SJSA1 (cell line): Measurements from ENCODE around the gene REP15. TPM values are rescaled to one million over a fixed set of nuclear protein-coding genes. Genes with fewer than 3 reads are reported as not detected.
"Not testable (repeated sequence)": the region's sequence is repeated elsewhere in the genome, so short reads cannot be mapped to it uniquely, and the experiment has no call there.

Experiments
- DNase-seq, 2 experiments: peaks; one replicate each; pipeline ENCODE4 v3.0.0-alpha.2; 2015 to 2020; ENCODE audit warnings: low spot score in 2 of 2, low read depth in 1 of 2
- H3K27ac ChIP-seq: fragments of 250-450 bp; sonication (Bioruptor Pico); 2 replicates; pipeline ENCODE4 v1.5.1; 2020; ENCODE audit warnings: mild to moderate bottlenecking, moderate library complexity
- H3K27me3 ChIP-seq: fragments of 250-450 bp; sonication (Bioruptor Pico); replicated peaks from 2 replicates; pipeline ENCODE4 v1.5.1; 2020; ENCODE audit warnings: mild to moderate bottlenecking, moderate library complexity
- H3K36me3 ChIP-seq: fragments of 250-450 bp; sonication (Bioruptor Pico); 2 replicates; pipeline ENCODE4 v1.5.1; 2020; ENCODE audit warnings: mild to moderate bottlenecking
- H3K4me1 ChIP-seq: fragments of 250-450 bp; sonication (Bioruptor Pico); replicated peaks from 2 replicates; pipeline ENCODE4 v1.6.1; 2021; ENCODE audit warnings: mild to moderate bottlenecking
- H3K4me3 ChIP-seq: fragments of 250-450 bp; sonication (Bioruptor Pico); 2 replicates; pipeline ENCODE4 v1.5.1; 2020; ENCODE audit warnings: mild to moderate bottlenecking
- H3K9me3 ChIP-seq: fragments of 250-450 bp; sonication (Bioruptor Pico); replicated peaks from 2 replicates; pipeline ENCODE4 v1.5.1; 2020; ENCODE audit warnings: mild to moderate bottlenecking
- total RNA-seq: library from RNA; depleted of rRNA; stranded (reverse); fragments of >200 nt; shearing (Covaris generic); gene quantifications from 2 replicates; pipeline ENCODE4 v1.2.3, GENCODE V29; 2014

The REP15 gene
- total RNA-seq, 1 experiment from 2014 or later, result 1.1 TPM

DNA sequence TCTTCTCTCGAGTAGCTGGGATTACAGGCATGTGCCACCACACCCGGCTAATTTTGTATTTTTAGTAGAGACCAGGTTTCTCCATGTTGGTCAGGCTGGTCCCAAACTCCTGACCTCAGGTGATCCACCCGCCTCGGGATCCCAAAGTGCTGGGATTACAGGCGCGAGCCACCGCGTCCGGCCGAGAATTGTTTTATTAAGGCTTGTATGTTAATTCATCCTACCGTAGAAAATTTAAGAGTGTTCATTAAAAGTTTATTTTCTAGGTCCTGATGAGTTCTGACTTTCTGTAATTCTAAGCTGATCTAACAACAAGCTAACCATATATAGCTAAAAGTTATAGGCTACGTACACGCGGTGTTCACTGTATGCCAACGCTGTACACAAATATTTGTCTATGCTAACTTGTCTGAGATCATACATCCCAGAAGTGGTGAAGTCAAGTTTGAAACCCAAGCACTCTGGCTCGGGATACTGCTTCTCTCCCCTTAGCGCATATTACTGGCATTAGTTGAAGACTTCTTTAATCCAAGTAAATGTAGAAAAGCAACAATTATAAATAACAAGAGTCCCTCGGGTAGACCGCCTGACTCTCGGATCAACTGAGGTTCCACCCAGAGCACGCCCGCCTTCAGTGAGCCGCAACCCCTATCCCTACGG lies 13.8 kb downstream of the REP15 start:
- no peaks in the 10 kb centered on the region for H3K9me3 ChIP-seq
- H3K4me1 ChIP-seq, result peaks cover 5% of the 10 kb centered on the region
- H3K4me3 ChIP-seq, result peak overlapping the region; percentile 74
- peak overlapping the region; percentile 44 for H3K27ac ChIP-seq
- H3K27me3 ChIP-seq, result no peaks in the 10 kb centered on the region
- H3K36me3 ChIP-seq, result peaks cover 3% of the 10 kb centered on the region
- DNase-seq, result no peak

DNA sequence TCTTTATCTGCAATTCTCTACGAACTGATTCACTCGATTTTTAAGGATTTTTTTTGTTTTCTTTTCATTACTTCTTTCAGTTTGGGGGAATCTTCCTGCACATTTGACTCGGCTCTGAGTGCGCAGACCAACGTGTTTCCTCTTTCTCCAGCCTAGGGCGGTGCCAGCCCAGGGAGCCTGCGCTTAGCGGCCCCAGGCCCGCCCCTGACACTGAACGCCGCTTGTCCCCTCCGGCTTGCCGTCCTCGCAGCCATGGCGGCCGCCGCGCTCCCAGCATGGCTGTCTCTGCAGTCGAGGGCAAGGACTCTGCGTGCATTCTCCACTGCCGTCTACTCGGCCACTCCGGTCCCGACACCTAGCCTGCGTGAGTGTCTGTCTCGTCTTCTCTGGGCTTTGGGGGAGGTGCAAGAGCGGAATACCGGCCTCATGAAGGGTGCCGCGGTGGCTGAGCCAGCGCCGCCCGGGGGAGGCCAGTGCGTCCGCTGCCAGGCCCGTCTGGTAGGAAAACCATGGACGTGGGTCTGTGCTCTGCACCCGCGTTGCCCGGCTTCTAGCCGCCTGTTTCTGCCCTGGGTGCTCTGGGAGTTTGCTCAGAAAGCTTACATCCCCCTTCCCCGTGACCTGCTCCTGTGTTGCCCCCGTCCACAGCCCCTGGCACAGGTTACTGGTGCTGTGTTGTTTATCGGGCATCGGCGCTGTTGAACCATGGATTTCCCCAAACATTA lies 14.5 kb downstream of the REP15 start, which contains the start of gene MRPS35:
Gene MRPS35, plus strand, starts transcription at position 241 of the 725 bp plus-strand sequence. Its CDS starts 12 bp downstream, at position 253.
- Histone ChIP-seq H3K27me3 (no peaks in the 10 kb centered on the region), H3K4me1 (peaks cover 5% of the 10 kb centered on the region), H3K4me3 (peak within 1 kb of the TSS; percentile 74), H3K27ac (peak within 1 kb of the TSS; percentile 44), H3K9me3 (no peaks in the 10 kb centered on the region), H3K36me3 (peaks cover 10% of the 10 kb centered on the region)
- DNase-seq, result peak; percentile 91

DNA sequence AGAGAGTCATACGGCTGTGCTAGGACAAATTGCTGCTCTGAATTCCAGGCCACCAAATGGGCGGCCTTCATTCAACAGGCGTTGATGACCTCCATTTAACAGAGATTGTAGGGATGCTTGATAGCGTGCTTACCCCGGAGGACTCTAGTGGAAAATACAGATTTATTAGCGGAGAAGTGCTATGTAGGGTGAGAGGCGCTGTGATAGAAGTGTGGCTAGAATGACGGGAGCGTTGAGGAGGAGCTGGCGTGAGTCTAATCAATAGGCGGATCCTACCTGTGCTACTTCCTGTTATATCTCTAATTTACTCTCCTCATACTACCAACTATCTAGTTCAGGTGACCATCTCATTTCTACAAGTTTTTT lies 15.1 kb downstream of the REP15 start:
- peaks cover 5% of the 10 kb centered on the region for H3K4me1 ChIP-seq
- peak overlapping the region; percentile 44 for H3K27ac ChIP-seq
- peaks cover 16% of the 10 kb centered on the region for H3K36me3 ChIP-seq
- no peaks in the 10 kb centered on the region for H3K27me3 ChIP-seq
- DNase-seq, result no peak
- H3K9me3 ChIP-seq, result no peaks in the 10 kb centered on the region
- H3K4me3 ChIP-seq, result peak overlapping the region; percentile 74

DNA sequence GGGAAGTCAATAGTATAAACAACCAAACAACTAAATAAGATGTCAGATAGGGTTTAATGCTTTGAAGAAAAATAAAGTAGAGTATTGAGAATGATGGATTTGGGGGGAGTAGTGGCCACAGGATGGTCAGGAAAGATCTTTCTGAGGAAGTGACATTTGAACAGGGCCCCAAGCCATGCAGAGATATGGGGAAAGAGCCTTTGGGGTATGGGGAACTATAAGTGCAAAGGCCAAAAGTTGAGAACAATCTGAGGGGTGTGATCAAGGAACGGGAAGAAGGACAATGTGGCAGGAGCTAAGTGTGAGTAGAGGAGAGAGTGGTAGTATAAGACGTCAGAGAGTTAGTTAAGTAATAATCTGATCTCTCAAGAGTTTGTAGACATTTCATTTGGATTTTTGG lies 15.7 kb downstream of the REP15 start:
- Histone ChIP-seq H3K27me3 (no peaks in the 10 kb centered on the region), H3K36me3 (peaks cover 22% of the 10 kb centered on the region), H3K4me1 (peaks cover 5% of the 10 kb centered on the region), H3K4me3 (peak overlapping the region; percentile 74; the same call in 1 of the 2 replicates), H3K9me3 (no peaks in the 10 kb centered on the region), H3K27ac (no peak overlapping the region)
- no peak for DNase-seq

DNA sequence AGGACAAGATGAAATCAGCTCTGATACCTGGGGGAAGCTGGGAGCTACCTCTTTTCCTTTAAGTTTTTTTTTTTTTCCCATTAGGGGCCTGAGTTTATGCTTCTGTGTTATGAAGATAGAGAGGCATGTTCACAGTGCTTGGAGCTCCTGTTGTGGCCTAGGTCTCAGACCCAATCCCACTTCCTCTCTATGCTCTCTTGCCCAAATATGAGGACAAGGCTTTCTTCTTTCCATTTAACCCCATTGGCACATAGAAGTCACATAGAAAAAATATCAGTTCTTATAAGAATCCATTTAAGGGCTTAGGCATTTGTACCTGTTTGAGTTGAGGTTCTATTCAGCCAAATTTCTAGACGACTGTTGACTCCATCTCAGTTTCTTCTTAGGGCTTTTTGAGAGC lies 27.0 kb downstream of the REP15 start:
- no peaks in the 10 kb centered on the region for H3K4me1 ChIP-seq
- no peak overlapping the region for H3K27ac ChIP-seq
- no peaks in the 10 kb centered on the region for H3K9me3 ChIP-seq
- H3K4me3 ChIP-seq, result no peak overlapping the region
- DNase-seq, result no peak
- no peaks in the 10 kb centered on the region for H3K27me3 ChIP-seq
- peaks cover 61% of the 10 kb centered on the region for H3K36me3 ChIP-seq

DNA sequence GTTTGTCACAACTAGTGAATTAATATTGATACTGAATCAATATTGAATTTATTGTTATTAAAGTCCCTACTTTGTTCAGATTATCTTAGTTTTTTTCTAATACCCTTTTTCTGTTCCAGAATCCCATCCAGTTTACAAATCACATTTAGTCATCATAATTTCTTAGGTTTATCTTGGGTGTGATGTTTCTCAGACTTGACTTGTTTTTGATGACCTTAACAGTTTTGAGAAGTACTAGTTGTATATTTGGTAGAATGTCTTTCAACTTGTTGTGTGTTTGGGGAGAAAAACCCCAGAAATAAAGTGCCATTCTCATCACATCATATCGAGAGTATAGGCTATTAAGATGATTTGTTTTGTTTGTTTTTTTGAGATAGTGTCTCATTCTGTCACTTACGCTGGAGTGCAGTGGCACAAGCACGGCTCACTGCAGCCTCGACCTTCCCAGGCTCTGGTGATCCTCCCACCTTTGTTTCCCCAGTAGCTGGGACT lies 33.9 kb downstream of the REP15 start:
- Histone ChIP-seq H3K36me3 (peaks cover 26% of the 10 kb centered on the region), H3K27ac (no peak overlapping the region)
- no peak for DNase-seq

DNA sequence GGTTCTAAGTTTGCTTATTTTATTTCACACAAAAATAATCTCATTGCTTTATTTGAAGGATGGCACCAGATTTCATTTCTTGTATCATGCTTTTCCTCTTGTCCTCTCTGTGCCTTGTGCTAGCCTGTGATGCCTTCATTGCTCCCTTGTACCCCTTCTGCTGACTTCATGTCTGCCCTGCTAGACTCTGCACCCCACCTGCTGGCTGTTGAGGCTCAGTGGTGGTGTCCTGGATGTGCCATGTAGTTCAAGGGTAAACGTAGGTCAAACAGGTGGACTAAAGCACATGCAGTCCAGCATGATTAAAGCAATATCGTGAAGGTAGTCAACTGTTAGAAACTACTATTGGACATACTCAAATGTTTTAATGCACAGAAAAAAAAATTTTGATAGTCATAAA lies 36.0 kb downstream of the REP15 start:
- Histone ChIP-seq H3K27me3 (no peaks in the 10 kb centered on the region; the same call in 1 of the 2 replicates), H3K36me3 (peaks cover 19% of the 10 kb centered on the region), H3K4me1 (no peaks in the 10 kb centered on the region), H3K4me3 (no peak overlapping the region), H3K9me3 (no peaks in the 10 kb centered on the region), H3K27ac (no peak overlapping the region)
- DNase-seq, result no peak

More for the DNA sequence above, 33.9 kb downstream of the REP15 start:
- Histone ChIP-seq H3K4me1 (no peaks in the 10 kb centered on the region), H3K9me3 (no peaks in the 10 kb centered on the region), H3K27me3 (no peaks in the 10 kb centered on the region; the same call in 1 of the 2 replicates), H3K4me3 (no peak overlapping the region)

DNA sequence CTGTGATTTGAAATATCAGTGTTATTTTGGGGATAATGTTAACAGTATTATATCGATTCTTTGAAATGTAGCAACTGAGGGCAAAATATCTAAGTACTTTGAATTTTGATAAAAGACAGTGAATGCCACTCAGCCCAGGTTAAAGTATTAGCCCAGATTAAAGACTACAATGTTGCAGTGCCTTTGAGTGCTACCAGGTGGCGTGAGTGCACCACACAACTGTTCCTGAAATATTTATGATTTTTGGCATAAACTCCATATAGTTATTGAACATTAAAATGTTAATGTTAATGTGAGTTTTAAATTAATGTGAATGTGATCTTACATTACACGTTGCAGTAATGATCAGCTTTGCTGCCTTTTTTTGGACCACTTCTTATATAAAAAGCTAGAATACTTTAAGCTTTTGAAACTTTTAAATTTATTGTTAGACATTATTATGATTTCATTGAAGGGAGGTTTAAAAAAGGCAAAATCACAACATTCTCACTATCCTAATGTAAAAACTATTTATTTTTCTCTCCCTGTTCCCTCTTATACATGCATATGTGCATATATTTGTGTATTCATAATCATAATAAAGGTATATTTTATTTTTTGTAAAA lies 36.9 kb downstream of the REP15 start:
- peak in 1 of 2 experiments; percentile 10 for DNase-seq
- no peak overlapping the region for H3K4me3 ChIP-seq
- peaks cover 21% of the 10 kb centered on the region for H3K36me3 ChIP-seq
- no peaks in the 10 kb centered on the region for H3K4me1 ChIP-seq
- no peaks in the 10 kb centered on the region; the same call in 1 of the 2 replicates for H3K27me3 ChIP-seq
- no peak overlapping the region for H3K27ac ChIP-seq
- no peaks in the 10 kb centered on the region for H3K9me3 ChIP-seq

DNA sequence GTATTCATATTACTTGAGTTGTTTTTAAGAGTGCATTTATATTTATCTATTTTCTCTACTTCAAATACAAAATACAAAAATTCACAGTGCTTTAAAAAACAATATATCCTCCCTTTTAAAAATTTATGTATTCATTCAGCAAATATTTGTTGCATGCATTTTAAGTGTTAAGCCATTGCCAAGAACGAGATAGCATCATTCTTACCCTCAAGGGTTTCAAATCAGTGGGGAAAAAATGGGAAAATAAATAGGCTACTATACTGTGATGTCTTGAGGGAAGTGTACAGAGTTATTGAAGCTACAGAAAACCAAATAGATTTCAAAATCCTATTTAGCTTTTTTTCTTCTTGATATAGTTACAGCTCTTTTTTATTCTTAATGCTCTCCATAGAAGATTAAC lies 37.5 kb downstream of the REP15 start:
- Histone ChIP-seq H3K4me3 (no peak overlapping the region), H3K9me3 (no peaks in the 10 kb centered on the region), H3K27ac (no peak overlapping the region), H3K4me1 (no peaks in the 10 kb centered on the region), H3K36me3 (peaks cover 16% of the 10 kb centered on the region), H3K27me3 (no peaks in the 10 kb centered on the region; the same call in 1 of the 2 replicates)
- no peak for DNase-seq

DNA sequence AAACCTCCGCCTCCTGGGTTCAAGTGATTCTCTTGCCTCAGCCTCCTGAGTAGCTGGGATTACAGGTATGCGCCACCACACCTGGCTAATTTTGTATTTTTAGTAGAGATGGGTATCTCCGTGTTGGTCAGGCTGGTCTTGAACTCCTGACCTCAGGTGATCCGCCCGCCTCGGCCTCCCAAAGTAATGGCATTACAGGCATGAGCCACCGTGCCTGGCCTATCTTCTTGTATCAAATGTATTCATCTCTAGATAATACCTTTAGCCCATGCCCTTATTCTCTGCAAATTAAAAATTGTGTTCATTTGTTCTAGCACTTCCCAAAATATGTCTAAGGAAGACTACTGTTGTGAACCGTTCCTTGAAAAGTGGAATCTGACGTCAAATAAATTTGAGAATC lies 38.1 kb downstream of the REP15 start:
- DNase-seq, H3K4me3 ChIP-seq, H3K9me3 ChIP-seq, H3K27me3 ChIP-seq, H3K4me1 ChIP-seq, H3K27ac ChIP-seq: not testable (repeated sequence)
- H3K36me3 ChIP-seq, result peaks cover 18% of the 10 kb centered on the region

DNA sequence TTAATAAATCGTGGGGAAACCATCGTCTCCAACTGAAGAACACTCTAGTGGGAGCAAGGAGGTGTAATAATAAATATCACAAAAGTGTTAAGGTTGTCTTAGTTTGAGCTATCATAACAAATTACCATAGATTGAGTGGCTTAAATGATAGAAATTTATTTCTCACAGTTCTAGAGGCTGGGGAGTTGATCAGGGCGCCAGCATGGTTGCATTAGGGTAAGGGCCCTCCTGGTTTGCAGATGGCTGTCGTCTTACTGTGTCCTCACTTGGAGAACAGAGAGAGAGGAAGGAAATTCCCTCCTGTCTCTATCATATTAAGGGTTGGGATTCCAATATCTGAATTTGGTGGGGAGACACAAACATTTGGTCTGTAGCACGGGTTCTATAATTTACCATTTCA lies 47.4 kb downstream of the REP15 start:
- Histone ChIP-seq H3K36me3 (peaks cover 55% of the 10 kb centered on the region), H3K27ac (no peak overlapping the region), H3K9me3 (no peaks in the 10 kb centered on the region), H3K4me3 (no peak overlapping the region), H3K4me1 (no peaks in the 10 kb centered on the region), H3K27me3 (no peaks in the 10 kb centered on the region)
- DNase-seq, result no peak

DNA sequence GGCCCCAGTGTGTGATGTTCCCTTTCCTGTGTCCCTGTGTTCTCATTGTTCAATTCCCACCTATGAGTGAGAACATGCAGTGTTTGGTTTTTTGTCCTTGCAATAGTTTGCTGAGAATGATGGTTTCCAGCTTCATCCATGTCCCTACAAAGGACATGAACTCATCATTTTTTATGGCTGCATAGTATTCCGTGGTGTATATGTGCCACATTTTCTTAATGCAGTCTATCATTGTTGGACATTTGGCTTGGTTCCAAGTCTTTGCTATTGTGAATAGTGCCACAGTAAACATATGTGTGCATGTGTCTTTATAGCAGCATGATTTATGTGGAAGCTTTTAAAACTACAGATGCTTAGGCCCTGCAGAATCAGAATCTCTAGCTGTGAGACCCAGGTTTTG lies 49.5 kb downstream of the REP15 start:
- not testable (repeated sequence) for H3K4me3 ChIP-seq, DNase-seq, H3K27me3 ChIP-seq, H3K27ac ChIP-seq, H3K4me1 ChIP-seq, H3K9me3 ChIP-seq
- peaks cover 46% of the 10 kb centered on the region for H3K36me3 ChIP-seq
